ENCODE data around the gene NECTIN2. TPM values are rescaled to one million over a fixed set of nuclear protein-coding genes. Genes with fewer than 3 reads are reported as not detected.

The NECTIN2 gene
- total RNA-seq, 1 experiment from 2014 or later: 176 TPM

DNA sequence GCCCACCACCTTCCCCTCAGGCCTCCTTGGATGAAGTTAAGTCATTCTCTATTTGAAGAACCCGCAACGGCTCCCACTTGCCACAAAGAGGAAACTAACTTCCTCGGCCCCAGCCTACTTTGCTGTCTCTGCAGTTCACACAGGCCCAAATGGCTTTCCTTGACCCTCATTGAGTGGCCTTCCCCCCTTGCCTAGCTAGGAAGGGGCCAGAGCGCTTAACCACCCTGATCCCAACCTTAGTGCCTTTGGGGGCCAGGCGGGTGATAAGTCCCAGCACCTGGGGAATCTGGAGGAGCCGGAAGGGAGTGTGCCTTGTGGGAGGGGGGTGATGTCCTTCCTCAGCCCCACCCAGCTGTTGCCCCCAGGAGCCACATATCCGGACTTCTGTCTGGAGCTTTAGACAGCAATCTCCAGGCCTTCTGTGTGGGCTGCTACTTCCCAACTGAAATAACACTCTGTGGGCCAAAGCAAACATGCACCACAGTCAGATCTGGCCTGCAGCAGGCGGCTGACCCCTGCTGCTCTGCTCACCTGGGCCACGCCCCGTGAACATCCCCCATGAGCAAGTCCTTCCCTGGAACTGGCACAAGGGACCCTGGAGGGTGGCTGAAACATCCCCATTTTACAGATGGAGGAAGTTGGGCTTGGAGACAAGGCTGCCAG is 10.5 kb downstream of the NECTIN2 start:
- no peak overlapping the region for H3K56ac ChIP-seq (ENCODE audit: insufficient read length, low read depth, low read length)
- H3K9me3 Mint-ChIP-seq: no peaks in the 10 kb centered on the region
- TF ChIP-seq, protein P1, sequence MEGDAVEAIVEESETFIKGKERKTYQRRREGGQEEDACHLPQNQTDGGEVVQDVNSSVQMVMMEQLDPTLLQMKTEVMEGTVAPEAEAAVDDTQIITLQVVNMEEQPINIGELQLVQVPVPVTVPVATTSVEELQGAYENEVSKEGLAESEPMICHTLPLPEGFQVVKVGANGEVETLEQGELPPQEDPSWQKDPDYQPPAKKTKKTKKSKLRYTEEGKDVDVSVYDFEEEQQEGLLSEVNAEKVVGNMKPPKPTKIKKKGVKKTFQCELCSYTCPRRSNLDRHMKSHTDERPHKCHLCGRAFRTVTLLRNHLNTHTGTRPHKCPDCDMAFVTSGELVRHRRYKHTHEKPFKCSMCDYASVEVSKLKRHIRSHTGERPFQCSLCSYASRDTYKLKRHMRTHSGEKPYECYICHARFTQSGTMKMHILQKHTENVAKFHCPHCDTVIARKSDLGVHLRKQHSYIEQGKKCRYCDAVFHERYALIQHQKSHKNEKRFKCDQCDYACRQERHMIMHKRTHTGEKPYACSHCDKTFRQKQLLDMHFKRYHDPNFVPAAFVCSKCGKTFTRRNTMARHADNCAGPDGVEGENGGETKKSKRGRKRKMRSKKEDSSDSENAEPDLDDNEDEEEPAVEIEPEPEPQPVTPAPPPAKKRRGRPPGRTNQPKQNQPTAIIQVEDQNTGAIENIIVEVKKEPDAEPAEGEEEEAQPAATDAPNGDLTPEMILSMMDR (conservative IDR thresholded peaks at IDR 0.05): no peak
- H2AK5ac ChIP-seq (ENCODE audit: insufficient read length, low read length): no peak overlapping the region
- H3K18ac ChIP-seq (ENCODE audit: insufficient read length, low read depth, low read length): no peak overlapping the region
- peaks cover 11% of the 10 kb centered on the region; the same call in 1 of the 2 replicates for H3K79me2 ChIP-seq (ENCODE audit: insufficient read depth, low read length)
- no peak overlapping the region for H4K5ac ChIP-seq (ENCODE audit: insufficient read length, low read depth, low read length)
- H4K8ac ChIP-seq (replicated peaks; ENCODE audit: insufficient read length, low read depth, low read length): no peak overlapping the region
- H3T11ph ChIP-seq (ENCODE audit: low read length): no peak overlapping the region
- H3K14ac ChIP-seq (ENCODE audit: insufficient read depth, low read length): no peak overlapping the region
- H3K27me3 ChIP-seq (ENCODE audit: insufficient read depth, low read length): no peaks in the 10 kb centered on the region
- H4K91ac ChIP-seq (ENCODE audit: insufficient read length, low read depth, low read length): no peak overlapping the region
- no peaks in the 10 kb centered on the region for H4K20me1 ChIP-seq (ENCODE audit: control insufficient read depth, insufficient read depth, insufficient read length)
- no peak overlapping the region for H2BK15ac ChIP-seq (ENCODE audit: low read depth, low read length)
- no peak overlapping the region for H3K27ac ChIP-seq (ENCODE audit: insufficient read length, low read depth, low read length)
- no peaks in the 10 kb centered on the region for H3K23me2 ChIP-seq (ENCODE audit: insufficient read length, low read depth, low read length, poor library complexity, severe bottlenecking)
- peaks cover 11% of the 10 kb centered on the region for H3K79me1 ChIP-seq (ENCODE audit: insufficient read depth, low read depth, low read length, poor library complexity, severe bottlenecking)
- no peak overlapping the region for H2BK5ac ChIP-seq (ENCODE audit: insufficient read length, low read length)
- peaks cover 8 to 14% of the 10 kb centered on the region in 2 experiments for H3K4me1 Mint-ChIP-seq
- H2BK120ac ChIP-seq (ENCODE audit: low read depth, low read length, poor library complexity, severe bottlenecking): no peak overlapping the region
- H2BK12ac ChIP-seq (ENCODE audit: insufficient read length, low read depth, low read length): no peak overlapping the region
- H3K9ac ChIP-seq (ENCODE audit: extremely low read depth, insufficient read length, low read length): no peak overlapping the region
- no peaks in the 10 kb centered on the region for H3K9me3 ChIP-seq (ENCODE audit: control insufficient read depth, low read depth, low read length)
- H3K23ac ChIP-seq (ENCODE audit: insufficient read length, low read depth, low read length): no peak overlapping the region
- no peaks in the 10 kb centered on the region for H3K4me1 ChIP-seq (ENCODE audit: insufficient read depth, low read length)
- H3K4me2 ChIP-seq (ENCODE audit: insufficient read depth, insufficient read length, low read length): no peak overlapping the region
- peak overlapping the region in 1 of 3 experiments; percentile 47; a peak in 2 of 7 replicates for H3K27ac Mint-ChIP-seq
- no peak overlapping the region for H3K4ac ChIP-seq (ENCODE audit: low read depth, low read length)
- DNase-seq: no peak
- no peak overlapping the region for H2BK20ac ChIP-seq (ENCODE audit: low read depth, low read length, poor library complexity, severe bottlenecking)
- H3K27me3 Mint-ChIP-seq (ENCODE audit: low read depth): no peaks in the 10 kb centered on the region
- no peak overlapping the region for H3K4me3 Mint-ChIP-seq
- H3K36me3 Mint-ChIP-seq (ENCODE audit: insufficient read depth in 1 of 3, low read depth in 3 of 3): peaks cover 20 to 58% (median 56%) of the 10 kb centered on the region in 3 experiments
- no CpG with 5 or more reads among the region's 10 CpGs for WGBS (ENCODE audit: extremely low coverage, insufficient read length, low lambda C conversion rate)
- no peak overlapping the region for H2AFZ ChIP-seq (ENCODE audit: low read length)

Measured in H9 (cell line).